ENCODE results near the gene COG2.

The COG2 gene

DNA sequence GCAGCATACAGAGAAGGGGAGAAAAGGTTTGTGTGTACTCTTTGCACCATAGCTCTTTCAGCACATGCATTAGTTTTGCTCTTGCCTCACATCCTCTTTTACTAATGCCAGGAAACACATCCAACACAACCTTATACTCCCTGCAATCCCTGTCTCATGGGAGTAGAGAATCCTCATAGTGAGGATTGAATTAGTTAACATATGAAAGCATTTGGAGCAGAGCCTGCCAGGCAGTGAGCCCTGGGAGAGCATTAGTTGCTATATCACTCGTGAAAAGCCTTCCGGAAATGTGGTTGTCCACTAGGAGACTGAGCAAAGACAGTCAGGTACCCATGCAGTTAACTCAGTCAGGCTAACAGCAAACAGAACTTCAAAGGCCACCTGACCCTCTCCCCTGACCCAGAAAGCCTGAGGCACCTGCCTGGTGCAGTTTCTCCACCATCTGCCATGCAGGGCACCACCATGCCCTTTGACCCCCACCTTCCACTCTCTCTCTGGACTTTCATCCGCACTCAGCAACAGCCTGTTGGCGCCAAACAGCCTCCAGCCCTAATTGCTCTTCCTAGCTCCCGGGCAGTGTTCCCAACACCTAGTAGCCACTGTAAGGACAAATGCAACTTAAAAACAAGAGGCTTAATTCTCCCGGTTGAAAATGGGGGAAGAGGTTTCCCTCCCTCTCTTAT lies 86.6 kb downstream of the COG2 start:
- no peak for ATAC-seq (replicated peaks)
- no peak overlapping the region for H3K27ac Mint-ChIP-seq
- H3K27me3 Mint-ChIP-seq: peaks cover 10 to 60% of the 10 kb centered on the region in 2 donors
- H3K36me3 Mint-ChIP-seq (ENCODE audit: insufficient read depth): no peaks in the 10 kb centered on the region
- no peak overlapping the region for H3K4me3 Mint-ChIP-seq
- no peaks in the 10 kb centered on the region for H3K4me1 Mint-ChIP-seq (ENCODE audit: low read depth in 2 of 2)
- no peak for DNase-seq
- no peaks in the 10 kb centered on the region for H3K9me3 Mint-ChIP-seq

DNA sequence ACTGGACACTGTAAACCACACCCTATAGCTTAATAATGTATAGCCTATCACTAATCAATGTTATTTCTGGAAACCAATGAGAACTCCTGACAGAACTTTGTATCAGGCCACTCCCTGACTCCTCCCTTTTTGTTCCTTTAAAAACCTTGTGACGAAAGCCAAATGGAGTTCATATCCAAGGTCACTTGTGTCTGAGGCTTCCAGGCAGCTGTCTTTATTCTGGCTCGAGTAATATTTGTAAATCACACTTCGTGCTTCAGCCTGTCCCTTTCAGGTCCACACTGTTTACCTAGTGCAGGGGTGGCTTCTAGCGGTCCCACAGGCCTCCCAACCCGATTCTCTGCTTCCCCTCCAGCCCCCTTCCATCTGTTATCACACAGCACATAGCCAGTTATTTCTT lies 88.7 kb downstream of the COG2 start:
- ATAC-seq (replicated peaks) (no peak), DNase-seq (no peak)
- peaks cover 10 to 77% of the 10 kb centered on the region in 2 donors for H3K27me3 Mint-ChIP-seq
- no peak overlapping the region for H3K4me3 Mint-ChIP-seq
- H3K9me3 Mint-ChIP-seq: no peaks in the 10 kb centered on the region
- H3K27ac Mint-ChIP-seq: no peak overlapping the region
- no peaks in the 10 kb centered on the region for H3K36me3 Mint-ChIP-seq (ENCODE audit: insufficient read depth)
- H3K4me1 Mint-ChIP-seq (ENCODE audit: low read depth in 2 of 2): no peaks in the 10 kb centered on the region

DNA sequence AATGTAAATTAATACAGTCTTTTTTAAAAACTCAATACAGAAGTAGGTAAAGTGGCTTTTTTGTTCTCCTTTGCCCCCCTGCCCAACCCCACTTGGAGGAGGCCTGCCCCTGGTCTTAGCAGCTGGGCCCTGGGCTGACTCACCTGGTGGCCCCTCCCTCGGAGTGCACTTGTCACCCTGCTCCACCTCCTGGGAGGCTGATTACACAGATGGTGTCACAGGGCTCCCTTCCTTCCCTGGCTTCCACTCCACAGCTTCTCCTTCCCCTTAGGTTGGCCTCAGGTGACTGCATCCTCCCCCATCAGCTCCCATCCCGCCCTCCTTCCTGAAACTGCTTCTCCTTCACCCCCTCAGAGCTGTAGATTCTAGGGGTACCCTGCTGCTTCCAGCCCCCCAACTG lies 93.2 kb downstream of the COG2 start:
- Mint-ChIP-seq H3K36me3 (ENCODE audit: insufficient read depth) (no peaks in the 10 kb centered on the region), H3K9me3 (no peaks in the 10 kb centered on the region), H3K4me1 (ENCODE audit: low read depth in 2 of 2) (no peaks in the 10 kb centered on the region), H3K27me3 (peaks cover 41 to 85% of the 10 kb centered on the region in 2 donors), H3K27ac (no peak overlapping the region), H3K4me3 (no peak overlapping the region)
- no peak for DNase-seq
- no peak for ATAC-seq (replicated peaks)

DNA sequence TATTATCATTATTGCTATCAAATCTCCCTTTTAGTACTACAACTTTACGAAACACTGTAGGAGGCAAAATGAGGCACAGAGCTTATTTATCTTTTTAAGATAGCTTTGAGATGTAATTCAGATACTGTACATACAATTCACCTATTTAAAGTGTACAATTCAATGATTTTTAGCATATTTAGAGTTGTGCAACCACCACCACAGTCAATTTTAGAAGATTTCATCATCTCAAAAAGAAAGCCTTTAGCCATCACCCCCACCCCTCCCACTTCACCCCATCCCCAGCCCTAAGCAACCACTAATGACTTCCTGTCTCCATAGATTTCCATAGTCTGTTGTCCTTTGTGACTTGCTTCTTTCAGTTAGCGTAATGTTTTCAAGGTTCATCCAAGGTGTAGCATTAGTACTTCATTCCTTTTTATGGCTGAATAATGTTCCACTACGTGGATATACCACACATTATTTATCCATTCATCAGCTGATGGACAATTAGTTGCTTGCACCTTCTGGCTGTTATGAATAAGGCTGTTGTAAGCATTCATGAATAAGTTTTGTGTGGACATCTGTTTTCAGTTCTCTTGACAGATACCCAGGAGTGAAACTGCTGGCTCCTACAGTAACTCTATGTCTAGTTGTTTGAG lies 95.5 kb downstream of the COG2 start:
- no peak for ATAC-seq (replicated peaks)
- no peaks in the 10 kb centered on the region for H3K9me3 Mint-ChIP-seq
- no peak overlapping the region for H3K27ac Mint-ChIP-seq
- H3K27me3 Mint-ChIP-seq: peaks cover 38 to 80% of the 10 kb centered on the region in 2 donors
- H3K4me3 Mint-ChIP-seq: no peak overlapping the region
- no peak for DNase-seq
- H3K36me3 Mint-ChIP-seq (ENCODE audit: insufficient read depth): peaks cover 2% of the 10 kb centered on the region
- no peaks in the 10 kb centered on the region for H3K4me1 Mint-ChIP-seq (ENCODE audit: low read depth in 2 of 2)

DNA sequence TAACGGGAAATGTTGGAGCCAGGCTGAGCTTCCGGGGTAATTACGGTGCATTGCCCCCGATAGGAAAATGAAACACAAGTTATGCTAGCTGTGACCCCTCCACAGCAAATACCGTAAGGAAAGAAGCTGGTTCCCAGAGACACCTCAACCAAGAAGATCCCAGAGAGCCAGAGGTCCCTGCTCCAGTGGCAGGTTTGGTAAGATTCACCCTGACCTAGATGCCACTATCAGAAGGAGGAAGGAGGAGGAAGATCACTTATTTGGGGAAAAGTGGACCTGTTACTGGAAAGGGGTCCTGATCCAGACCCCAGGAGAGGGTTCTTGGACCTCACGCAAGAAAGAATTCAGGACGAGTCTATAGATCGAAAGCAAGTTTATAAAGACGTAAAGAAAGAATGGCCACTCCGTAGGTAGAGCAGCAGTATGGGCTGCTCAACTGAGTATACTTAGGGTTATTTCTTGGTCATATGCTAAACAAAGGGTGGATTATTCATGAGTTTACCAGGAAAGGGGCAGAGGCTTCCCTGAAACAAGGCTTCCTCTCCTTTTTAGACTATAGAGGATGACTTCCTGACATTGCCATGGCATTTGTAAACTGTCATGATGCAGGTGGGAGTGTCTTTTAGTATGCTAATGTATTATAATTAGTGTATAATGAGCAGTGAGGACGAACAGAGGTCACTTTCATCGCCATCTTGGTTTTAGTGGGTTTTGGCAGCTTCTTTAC lies 97.4 kb downstream of the COG2 start:
- H3K4me1 Mint-ChIP-seq (ENCODE audit: low read depth in 2 of 2): no peaks in the 10 kb centered on the region

More for the DNA sequence above, 97.4 kb downstream of the COG2 start:
- Mint-ChIP-seq H3K4me3 (no peak overlapping the region), H3K27ac (no peak overlapping the region), H3K27me3 (peaks cover 38 to 83% of the 10 kb centered on the region in 2 donors), H3K9me3 (no peaks in the 10 kb centered on the region), H3K36me3 (ENCODE audit: insufficient read depth) (peaks cover 2% of the 10 kb centered on the region)
- no peak for ATAC-seq (replicated peaks)
- DNase-seq: no peak

All from effector memory CD8-positive, alpha-beta T cell (primary cell).